HG02885 (cell line): Measurements from ENCODE around the gene MTMR1.

ENCODE experiments used
- ATAC-seq: cut with Tn5 transposase; IDR thresholded peaks from one replicate; pipeline ENCODE4 v1.9.1; 2021; ENCODE audit warnings: mild to moderate bottlenecking; ENCODE audit not compliant: unreplicated experiment, poor library complexity

MTMR1 gene

GRCh38 chrX:150692831-150693724 is at the start of gene MTMR1:
Gene MTMR1, plus strand, starts transcription at chrX:150693396. Its CDS starts 135 bp downstream, at chrX:150693531.
- peak; percentile 54 for ATAC-seq

GRCh38 chrX:150643958-150644357 is 49.2 kb upstream of the MTMR1 start:
- no peak for ATAC-seq

DNA sequence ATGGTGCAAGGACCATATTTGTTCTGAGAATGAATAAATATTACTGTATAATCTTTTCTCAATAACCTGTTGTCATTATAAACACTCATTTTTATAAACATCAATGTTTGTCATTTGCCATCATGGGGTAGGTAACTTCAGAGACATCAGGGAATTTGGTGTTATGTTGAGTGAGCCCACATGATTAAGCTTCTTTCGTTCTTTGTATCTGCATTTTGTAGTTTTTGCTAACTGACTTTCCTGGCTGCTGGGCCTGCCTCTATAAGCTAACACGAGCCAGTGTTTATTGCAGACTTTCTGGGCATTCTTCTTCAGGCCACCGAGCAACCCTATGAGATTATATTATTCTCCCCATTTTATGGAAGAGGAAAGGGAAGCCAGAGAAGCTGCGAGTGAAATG is 48.8 kb upstream of the MTMR1 start:
- ATAC-seq = no peak

- ATAC-seq = no peak
These were observed 45.9 kb upstream of the MTMR1 start for GRCh38 chrX:150647331-150647730.

DNA sequence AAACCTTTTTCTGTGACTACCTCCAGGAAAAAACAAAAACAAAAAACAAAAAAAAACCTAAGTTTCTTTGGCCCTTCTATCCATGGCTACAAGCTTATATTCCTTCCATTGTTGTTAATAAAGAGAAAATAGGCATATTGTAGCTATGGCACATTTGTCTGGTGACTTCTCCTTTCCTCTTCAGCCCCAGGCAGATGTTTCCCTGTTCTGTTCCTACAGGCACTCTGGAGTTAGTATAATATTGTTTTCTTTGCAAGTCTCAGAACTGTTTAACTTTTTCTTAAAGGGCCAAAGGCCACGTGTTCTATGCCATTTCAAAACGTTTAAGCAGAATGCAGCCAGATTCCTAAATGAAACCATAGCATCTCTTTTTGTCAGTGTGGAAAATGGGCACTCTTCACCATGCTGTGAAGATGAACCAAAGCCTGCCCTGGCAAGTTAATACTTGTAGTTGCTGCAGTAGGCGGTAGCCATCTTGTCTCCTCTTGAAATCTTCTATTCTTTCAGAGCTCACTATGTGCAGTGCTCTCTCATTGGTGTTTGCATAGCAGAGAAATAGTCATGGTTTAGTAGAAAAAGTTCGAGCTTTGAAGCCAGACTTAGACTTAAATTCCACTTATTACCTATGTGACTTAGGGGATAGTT is 44.8 kb upstream of the MTMR1 start:
- no peak for ATAC-seq

DNA sequence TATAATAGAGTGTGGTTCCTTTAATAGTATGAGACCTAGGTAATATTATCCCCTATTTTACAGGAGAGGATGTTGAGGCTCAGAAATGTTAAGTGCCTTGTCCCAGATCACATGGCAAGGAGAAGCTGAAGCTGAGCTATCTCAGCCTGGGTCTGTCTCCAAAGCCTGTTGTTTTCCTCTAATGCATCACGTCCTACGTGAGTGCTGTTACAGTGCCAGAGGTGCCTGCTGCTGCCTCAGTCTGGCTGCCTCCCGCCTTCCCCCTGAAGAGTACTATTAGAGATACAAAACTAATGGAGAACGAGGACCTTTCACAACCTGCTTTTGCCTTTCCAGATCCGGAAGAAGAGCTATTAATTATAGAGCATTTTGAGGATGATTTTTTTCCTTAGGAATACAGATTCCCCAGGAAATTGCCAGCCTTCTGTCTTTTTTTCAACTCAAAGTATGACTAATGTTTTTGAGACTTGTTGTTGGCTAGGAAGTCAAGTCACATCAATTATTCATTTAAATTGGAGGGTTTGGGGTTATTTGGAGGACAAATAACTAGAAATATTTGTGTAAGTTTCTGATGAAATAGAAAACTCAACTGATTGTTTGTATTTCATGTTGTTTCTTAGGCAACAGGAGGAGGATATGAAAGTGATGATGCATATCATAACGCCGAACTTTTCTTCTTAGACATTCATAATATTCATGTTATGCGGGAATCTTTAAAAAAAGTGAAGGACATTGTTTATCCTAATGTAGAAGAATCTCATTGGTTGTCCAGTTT is 43.9 kb upstream of the MTMR1 start:
- ATAC-seq = no peak

DNA sequence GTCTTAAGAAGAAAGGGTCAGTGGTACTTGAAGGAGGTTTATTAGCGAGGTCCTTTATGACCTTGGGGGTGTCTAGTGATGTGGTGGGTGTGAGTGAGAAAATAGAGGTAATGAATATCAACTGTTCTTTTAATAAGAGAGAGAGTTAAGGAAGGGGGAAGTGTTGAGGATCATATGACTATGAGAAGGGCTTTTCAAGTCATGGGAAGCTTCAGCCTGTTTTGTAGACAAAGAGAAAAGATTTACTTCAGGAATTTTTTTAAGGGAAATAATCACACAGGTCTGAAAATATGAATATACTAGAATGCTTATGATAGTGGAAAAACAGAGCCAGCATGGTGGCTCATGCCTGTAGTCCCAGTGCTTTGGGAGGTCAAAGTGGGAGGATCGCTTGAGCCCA is 41.3 kb upstream of the MTMR1 start:
- no peak for ATAC-seq

DNA sequence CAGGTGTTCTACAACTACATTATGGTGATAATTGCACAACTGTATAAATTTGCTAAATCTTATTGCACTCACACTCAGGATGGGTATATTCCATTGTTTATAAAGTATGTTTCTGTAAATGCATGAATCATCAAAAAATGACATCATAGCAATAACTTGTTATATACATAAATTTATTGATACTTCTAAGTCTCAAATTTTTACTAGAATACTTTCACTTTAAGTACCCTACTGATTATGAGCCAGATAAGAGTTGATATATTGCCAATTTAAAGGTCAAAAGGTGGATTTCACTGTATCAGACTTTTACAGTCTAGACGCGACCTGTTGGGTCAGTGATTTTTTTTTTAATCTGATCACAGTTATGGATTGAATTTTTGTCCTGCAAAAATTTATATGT is 37.4 kb upstream of the MTMR1 start:
- ATAC-seq = no peak

GRCh38 chrX:150663073-150663472 is 30.1 kb upstream of the MTMR1 start:
- no peak for ATAC-seq

GRCh38 chrX:150664290-150664689 is 28.9 kb upstream of the MTMR1 start:
- ATAC-seq = no peak

- ATAC-seq = no peak
These were observed 17.0 kb upstream of the MTMR1 start for GRCh38 chrX:150676221-150676620.

DNA sequence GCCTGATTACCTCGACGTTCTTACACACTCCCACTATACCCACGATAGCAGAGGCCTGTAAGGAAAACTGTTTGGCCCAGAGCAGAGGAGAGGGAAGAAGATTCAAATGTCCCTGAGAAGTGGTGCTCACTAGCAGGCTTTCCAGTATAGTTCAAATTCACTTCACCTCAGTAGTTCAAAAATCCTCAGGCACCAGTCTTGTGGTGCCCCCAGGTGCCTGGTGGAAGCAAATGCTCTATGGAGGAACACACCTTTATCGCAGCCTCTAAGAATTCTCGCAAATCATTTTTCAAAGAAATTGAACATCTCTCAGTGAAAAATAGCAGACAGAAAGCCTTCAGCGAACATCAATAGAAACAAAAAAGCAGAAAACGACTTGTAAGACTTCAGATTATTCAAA is 12.2 kb upstream of the MTMR1 start:
- no peak for ATAC-seq

GRCh38 chrX:150683112-150683511 is 10.1 kb upstream of the MTMR1 start:
- no peak for ATAC-seq

GRCh38 chrX:150683536-150684146 is 9.6 kb upstream of the MTMR1 start:
- ATAC-seq = no peak

DNA sequence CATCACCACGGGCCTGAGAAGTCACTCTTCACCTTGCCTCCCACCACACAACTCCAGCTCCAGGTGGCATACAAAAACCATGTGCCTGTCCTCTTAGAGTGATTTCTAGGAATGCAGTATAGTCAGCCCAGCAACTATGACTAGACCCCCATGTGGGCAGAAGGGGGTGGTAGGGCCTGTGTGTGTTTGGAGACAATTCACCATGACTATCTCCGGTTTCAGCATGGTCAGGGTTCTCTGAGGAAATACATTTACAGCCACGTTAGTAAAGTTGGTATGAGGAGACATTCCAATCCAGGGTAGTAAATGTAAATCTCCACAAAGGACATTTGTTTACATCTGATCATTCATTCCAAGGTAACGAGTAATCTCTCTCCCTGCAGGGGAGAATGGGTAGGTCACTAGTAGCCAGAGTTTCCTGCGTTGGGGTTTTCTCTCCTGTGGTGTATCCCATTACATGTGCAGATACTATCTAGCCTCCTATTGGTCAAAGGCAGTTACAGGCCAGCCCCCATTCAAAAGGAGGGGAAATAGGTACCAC is 4.2 kb upstream of the MTMR1 start:
- no peak for ATAC-seq

DNA sequence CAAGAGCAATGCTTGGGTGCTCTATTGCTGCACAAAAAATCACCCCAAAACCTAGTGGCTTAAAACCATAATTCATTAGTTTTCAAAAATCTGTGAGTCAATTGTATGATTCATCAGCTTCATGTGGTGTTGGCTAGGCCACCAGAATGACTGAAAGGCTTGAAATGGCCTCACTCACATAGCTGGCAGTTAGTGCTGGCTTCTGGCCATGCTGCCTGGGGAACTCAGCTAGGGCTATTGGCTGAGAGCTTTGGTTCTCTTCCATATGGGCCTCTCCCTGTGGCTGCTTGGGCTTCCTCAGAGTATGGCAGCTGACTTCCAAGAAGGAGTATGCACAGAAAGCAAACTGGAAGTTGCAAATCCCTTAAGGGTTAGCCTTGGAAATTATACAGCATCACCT is 3.1 kb upstream of the MTMR1 start:
- no peak for ATAC-seq

DNA sequence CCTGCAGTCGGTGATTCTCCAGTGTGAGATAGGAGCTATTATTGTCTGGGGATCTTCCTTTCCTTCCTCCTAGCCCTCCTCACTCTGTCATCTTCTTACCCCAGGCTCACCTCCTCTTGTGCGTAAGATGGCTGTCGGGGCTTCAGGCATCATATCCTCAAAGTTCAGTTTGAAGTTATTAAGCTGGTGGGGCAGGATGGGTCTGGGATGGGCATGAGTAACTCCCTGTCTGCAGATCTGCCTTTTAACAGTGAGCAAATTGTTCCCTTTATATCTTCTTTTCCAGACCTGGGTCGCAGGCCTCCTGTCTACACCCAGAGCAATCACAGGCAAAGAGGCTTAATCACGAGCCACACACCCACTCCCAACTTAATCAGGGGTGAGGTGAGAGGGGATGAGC is 900 bp upstream of the MTMR1 start:
- no peak for ATAC-seq

- peak; percentile 73 for ATAC-seq
These were observed 754 bp downstream of the MTMR1 start for GRCh38 chrX:150693725-150694574.

DNA sequence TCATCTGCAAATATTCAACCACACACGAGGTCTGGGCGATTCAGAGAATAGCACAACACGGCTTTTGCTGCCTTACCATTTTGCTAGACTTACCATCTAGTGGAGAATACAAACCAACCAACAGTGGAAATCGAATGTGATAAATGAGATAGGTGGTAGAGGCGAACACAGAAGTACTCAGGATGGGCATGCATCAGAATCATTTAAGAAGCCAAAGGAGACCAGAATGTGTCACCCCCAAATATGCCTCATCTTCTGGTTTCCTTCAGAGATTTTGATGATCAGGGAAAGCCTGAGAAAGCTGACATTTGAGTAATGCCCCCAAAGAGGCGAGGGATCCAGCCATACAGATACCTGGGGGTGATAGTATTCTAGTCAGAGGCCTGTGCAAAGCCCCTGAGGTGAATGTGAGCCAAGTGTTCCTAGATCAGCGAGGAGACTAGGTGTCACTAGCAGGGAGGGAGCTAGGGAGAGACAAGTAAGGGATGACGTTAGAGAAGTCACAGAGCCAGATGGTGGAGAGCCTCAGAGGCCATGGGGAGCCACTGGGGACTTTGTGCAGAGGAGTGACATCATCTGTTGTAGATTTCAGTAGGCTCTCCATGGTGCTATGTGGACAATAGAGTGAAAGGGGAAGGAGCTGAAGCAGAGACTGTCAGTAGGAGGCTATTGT is 1.7 kb downstream of the MTMR1 start:
- peak; percentile 37 for ATAC-seq
